B cell (primary cell): ENCODE measurements around the gene CDC42SE1.

Experiments
- CTCF ChIP-seq: fragments of 200-600 bp; IDR thresholded peaks from one replicate; pipeline ENCODE4 v1.8.0; 2022; ENCODE audit warnings: antibody characterized with exemption, mild to moderate bottlenecking
- EZH2 ChIP-seq: IDR thresholded peaks from 2 replicates; pipeline ENCODE4 v1.6.1; 2012; ENCODE audit warnings: borderline replicate concordance, low read depth, mild to moderate bottlenecking, moderate library complexity, low read length; ENCODE audit not compliant: insufficient read depth, poor library complexity, severe bottlenecking

GRCh38 chr1:151012684-151013471, 46.5 kb downstream of the CDC42SE1 start:
- TF ChIP-seq EZH2 = no peak
- no peak for TF ChIP-seq CTCF
